ENCODE data around the gene DGCR2.

DNA sequence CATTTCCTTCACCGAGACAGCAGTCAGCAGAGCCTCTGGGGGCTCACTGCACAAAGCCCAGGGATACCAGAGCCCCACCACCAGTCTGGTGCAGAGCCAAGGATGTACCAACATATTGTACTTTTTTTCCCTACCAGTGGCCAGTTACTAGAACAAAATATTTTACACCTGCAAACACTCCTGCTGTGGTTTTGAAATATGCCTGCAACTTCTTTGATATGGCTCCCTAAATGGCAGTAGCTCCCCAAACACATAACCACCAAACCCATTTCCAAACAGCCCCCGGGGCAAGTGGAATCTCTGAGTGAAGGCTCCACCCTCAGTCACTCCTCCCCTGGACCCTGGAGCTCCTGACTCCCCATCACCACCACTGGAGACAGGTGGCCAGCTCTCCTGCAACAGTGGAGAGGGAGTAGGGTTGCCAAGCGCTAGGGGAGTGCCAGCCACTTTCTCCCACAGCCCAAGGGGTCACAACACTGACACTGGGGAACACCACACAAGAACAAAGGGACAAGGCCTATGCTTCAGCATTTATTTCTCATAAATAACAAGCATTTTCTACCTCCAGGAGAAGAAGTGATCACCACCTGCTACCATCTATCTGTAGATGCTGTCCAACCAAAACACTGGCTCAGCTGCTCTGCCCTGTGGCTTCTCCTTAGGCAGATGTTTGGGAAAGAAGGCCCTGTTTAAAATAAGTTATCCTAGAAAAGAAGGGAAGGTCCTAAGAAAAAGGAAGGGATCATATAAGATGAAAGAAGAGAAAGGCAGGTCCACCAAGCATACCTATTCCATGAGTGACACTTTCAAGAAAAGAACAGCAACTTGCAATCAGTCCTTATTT, 15.1 kb downstream of the DGCR2 start:
- TF ChIP-seq, protein P1, sequence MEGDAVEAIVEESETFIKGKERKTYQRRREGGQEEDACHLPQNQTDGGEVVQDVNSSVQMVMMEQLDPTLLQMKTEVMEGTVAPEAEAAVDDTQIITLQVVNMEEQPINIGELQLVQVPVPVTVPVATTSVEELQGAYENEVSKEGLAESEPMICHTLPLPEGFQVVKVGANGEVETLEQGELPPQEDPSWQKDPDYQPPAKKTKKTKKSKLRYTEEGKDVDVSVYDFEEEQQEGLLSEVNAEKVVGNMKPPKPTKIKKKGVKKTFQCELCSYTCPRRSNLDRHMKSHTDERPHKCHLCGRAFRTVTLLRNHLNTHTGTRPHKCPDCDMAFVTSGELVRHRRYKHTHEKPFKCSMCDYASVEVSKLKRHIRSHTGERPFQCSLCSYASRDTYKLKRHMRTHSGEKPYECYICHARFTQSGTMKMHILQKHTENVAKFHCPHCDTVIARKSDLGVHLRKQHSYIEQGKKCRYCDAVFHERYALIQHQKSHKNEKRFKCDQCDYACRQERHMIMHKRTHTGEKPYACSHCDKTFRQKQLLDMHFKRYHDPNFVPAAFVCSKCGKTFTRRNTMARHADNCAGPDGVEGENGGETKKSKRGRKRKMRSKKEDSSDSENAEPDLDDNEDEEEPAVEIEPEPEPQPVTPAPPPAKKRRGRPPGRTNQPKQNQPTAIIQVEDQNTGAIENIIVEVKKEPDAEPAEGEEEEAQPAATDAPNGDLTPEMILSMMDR (conservative IDR thresholded peaks at IDR 0.05 in 1 of 2, IDR thresholded peaks at IDR 0.05 in 1 of 2; ENCODE audit: low read depth in 1 of 2, low read length in 2 of 2), result no peak
- TF ChIP-seq EZH2 (IDR thresholded peaks at IDR 0.05; ENCODE audit: low read length, missing control alignments), result no peak
